KMS-11 (cell line): ENCODE data around the gene DNAJB12.

Experiments used
- H2AFZ ChIP-seq: fragments of 200-600 bp; sonication (generic); 2 replicates; pipeline ENCODE4 v1.6.1; 2016; ENCODE audit warnings: antibody characterized with exemption, mixed run types, low read depth
- H3K27ac ChIP-seq: fragments of 200-600 bp; sonication (generic); 2 replicates; pipeline ENCODE4 v1.6.1; 2016; ENCODE audit warnings: mild to moderate bottlenecking, mixed run types
- H3K27me3 ChIP-seq: fragments of 200-600 bp; sonication (generic); 2 replicates; pipeline ENCODE4 v1.6.1; 2017; ENCODE audit warnings: mild to moderate bottlenecking, low read depth, mixed run types, moderate library complexity; ENCODE audit not compliant: insufficient read depth
- H3K36me3 ChIP-seq: fragments of 200-600 bp; sonication (generic); 2 replicates; pipeline ENCODE4 v1.6.1; 2017; ENCODE audit warnings: mild to moderate bottlenecking, mixed run types; ENCODE audit not compliant: insufficient read depth
- H3K4me1 ChIP-seq: fragments of 200-600 bp; sonication (generic); 2 replicates; pipeline ENCODE4 v1.6.1; 2016; ENCODE audit warnings: mild to moderate bottlenecking, low read depth, mixed run types; ENCODE audit not compliant: poor library complexity, severe bottlenecking
- H3K4me2 ChIP-seq: fragments of 200-600 bp; sonication (generic); 2 replicates; pipeline ENCODE4 v1.7.0; 2016; ENCODE audit warnings: mild to moderate bottlenecking, mixed run types
- H3K4me3 ChIP-seq: fragments of 200-600 bp; sonication (generic); IDR thresholded peaks from 2 replicates; pipeline ENCODE4 v1.6.1; 2017; ENCODE audit warnings: low read depth, low read length, mixed read lengths; ENCODE audit not compliant: insufficient read depth
- H3K79me2 ChIP-seq: fragments of 200-600 bp; sonication (generic); 2 replicates; pipeline ENCODE4 v1.6.1; 2016; ENCODE audit warnings: low read depth, mixed run types; ENCODE audit not compliant: insufficient read depth
- H3K9ac ChIP-seq: fragments of 200-600 bp; sonication (generic); 2 replicates; pipeline ENCODE4 v1.6.1; 2016; ENCODE audit warnings: mild to moderate bottlenecking, mixed run types
- H4K20me1 ChIP-seq: fragments of 200-600 bp; sonication (generic); 2 replicates; pipeline ENCODE4 v1.6.1; 2016; ENCODE audit warnings: mild to moderate bottlenecking, mixed run types; ENCODE audit not compliant: insufficient read depth
- CTCF ChIP-seq: fragments of 200-600 bp; sonication (generic); conservative IDR thresholded peaks from 2 replicates; pipeline ENCODE4 v1.6.1; 2017; ENCODE audit warnings: low read depth, mild to moderate bottlenecking, antibody characterized with exemption, low read length, moderate library complexity, mixed read lengths

The DNAJB12 gene

GRCh38 chr10:72306215-72306760, 48.4 kb downstream of the DNAJB12 start:
- no peaks in the 10 kb centered on the region for H4K20me1 ChIP-seq
- TF ChIP-seq CTCF = no peak
- no peak overlapping the region for H2AFZ ChIP-seq
- peaks cover 36% of the 10 kb centered on the region for H3K4me1 ChIP-seq
- H3K36me3 ChIP-seq = no peaks in the 10 kb centered on the region
- no peak overlapping the region for H3K4me2 ChIP-seq
- H3K4me3 ChIP-seq = no peak overlapping the region
- no peaks in the 10 kb centered on the region for H3K27me3 ChIP-seq
- H3K79me2 ChIP-seq = no peaks in the 10 kb centered on the region
- no peak overlapping the region for H3K9ac ChIP-seq
- H3K27ac ChIP-seq = no peak overlapping the region

GRCh38 chr10:72303424-72304128, 51.1 kb downstream of the DNAJB12 start:
- Histone ChIP-seq H3K27me3 (no peaks in the 10 kb centered on the region), H2AFZ (no peak overlapping the region), H4K20me1 (no peaks in the 10 kb centered on the region), H3K4me3 (no peak overlapping the region), H3K27ac (no peak overlapping the region), H3K79me2 (no peaks in the 10 kb centered on the region), H3K9ac (no peak overlapping the region), H3K4me1 (peaks cover 36% of the 10 kb centered on the region), H3K4me2 (no peak overlapping the region), H3K36me3 (no peaks in the 10 kb centered on the region)
- TF ChIP-seq CTCF = no peak

GRCh38 chr10:72298592-72299519, 55.9 kb downstream of the DNAJB12 start:
- Histone ChIP-seq H3K36me3 (no peaks in the 10 kb centered on the region), H3K79me2 (no peaks in the 10 kb centered on the region), H3K27ac (peak overlapping the region; percentile 86), H3K4me2 (peak overlapping the region; percentile 63; the same call in 1 of the 2 replicates), H3K27me3 (no peaks in the 10 kb centered on the region), H3K4me1 (peaks cover 35% of the 10 kb centered on the region), H3K4me3 (no peak overlapping the region), H2AFZ (peak overlapping the region; percentile 44; the same call in 1 of the 2 replicates), H4K20me1 (no peaks in the 10 kb centered on the region), H3K9ac (peak overlapping the region; percentile 95; the same call in 1 of the 2 replicates)
- TF ChIP-seq CTCF = no peak

- Histone ChIP-seq H4K20me1 (no peaks in the 10 kb centered on the region), H3K4me3 (no peak overlapping the region), H2AFZ (peak overlapping the region; percentile 44; the same call in 1 of the 2 replicates), H3K9ac (peak overlapping the region; percentile 95), H3K36me3 (no peaks in the 10 kb centered on the region), H3K27ac (peak overlapping the region; percentile 86), H3K27me3 (no peaks in the 10 kb centered on the region), H3K4me2 (peak overlapping the region; percentile 63), H3K4me1 (peaks cover 35% of the 10 kb centered on the region), H3K79me2 (no peaks in the 10 kb centered on the region)
- TF ChIP-seq CTCF = no peak
These were observed 56.7 kb downstream of the DNAJB12 start for GRCh38 chr10:72297805-72298591.
